Stimulated activated naive CD8-positive, alpha-beta T cell treated with anti-CD3 and anti-CD28 coated beads, Interleukin-15, Interleukin-2, amounts not matched to agents 100 U/mL and 50 U/mL, for 24 hours (primary cell): ENCODE data around the gene C1orf159.
"Not testable (repeated sequence)": the region's sequence is repeated elsewhere in the genome, so short reads cannot be mapped to it uniquely, and the experiment has no call there.

Experiments used
- ATAC-seq: fragments of 150-1000 bp; cut with Tn5 transposase; one replicate; pipeline ENCODE4 v1.10.0; 2021
- DNase-seq: peaks from one replicate; pipeline ENCODE4 v3.0.0; 2021

Gene C1orf159

GRCh38 chr1:1118011-1118875 lies 2.4 kb upstream of the C1orf159 start:
- no peak for ATAC-seq

GRCh38 chr1:1117469-1117831 lies 1.6 kb upstream of the C1orf159 start:
- no peak for ATAC-seq
- DNase-seq = no peak

More at GRCh38 chr1:1118011-1118875, 2.4 kb upstream of the C1orf159 start:
- DNase-seq = no peak

- DNase-seq = peak; percentile 46
- no peak for ATAC-seq
Measured at GRCh38 chr1:1116701-1117468, 996 bp upstream of the C1orf159 start.

GRCh38 chr1:1115136-1115785 lies 628 bp downstream of the C1orf159 start:
- no peak for ATAC-seq

GRCh38 chr1:1114431-1114830 lies 1.5 kb downstream of the C1orf159 start:
- no peak for ATAC-seq
- no peak for DNase-seq

More at GRCh38 chr1:1115136-1115785, 628 bp downstream of the C1orf159 start:
- DNase-seq = no peak

GRCh38 chr1:1112237-1112985 lies 3.5 kb downstream of the C1orf159 start:
- no peak for DNase-seq
- no peak for ATAC-seq

- ATAC-seq (no peak), DNase-seq (no peak)
Measured at GRCh38 chr1:1111516-1112236, 4.2 kb downstream of the C1orf159 start.

- DNase-seq = no peak
- no peak for ATAC-seq
Measured at GRCh38 chr1:1110561-1110971, 5.3 kb downstream of the C1orf159 start.

- ATAC-seq (no peak), DNase-seq (no peak)
Measured at GRCh38 chr1:1109743-1110142, 6.1 kb downstream of the C1orf159 start.

- DNase-seq (no peak), ATAC-seq (no peak)
Measured at GRCh38 chr1:1106510-1107221, 9.2 kb downstream of the C1orf159 start.

- peak; percentile 83 for ATAC-seq
- DNase-seq = peak; percentile 32
Measured at GRCh38 chr1:1104152-1104551, 11.7 kb downstream of the C1orf159 start.

- ATAC-seq (no peak), DNase-seq (no peak)
Measured at GRCh38 chr1:1101503-1101902, 14.4 kb downstream of the C1orf159 start.

- no peak for DNase-seq
- no peak for ATAC-seq
Measured at GRCh38 chr1:1100296-1100695, 15.6 kb downstream of the C1orf159 start.

- ATAC-seq = no peak
- DNase-seq = no peak
Measured at GRCh38 chr1:1099506-1100183, 16.2 kb downstream of the C1orf159 start.

- ATAC-seq (peak; percentile 88), DNase-seq (no peak)
Measured at GRCh38 chr1:1098681-1099421, 17.0 kb downstream of the C1orf159 start.

GRCh38 chr1:1096136-1096535 lies 19.8 kb downstream of the C1orf159 start:
- DNase-seq, ATAC-seq: not testable (repeated sequence)

GRCh38 chr1:1094981-1095380 lies 20.9 kb downstream of the C1orf159 start:
- DNase-seq = no peak
- no peak for ATAC-seq

- DNase-seq (peak; percentile 2), ATAC-seq (no peak)
Measured at GRCh38 chr1:1093610-1093943, 22.3 kb downstream of the C1orf159 start.

- DNase-seq (peak; percentile 3), ATAC-seq (peak; percentile 34)
Measured at GRCh38 chr1:1092894-1093609, 22.8 kb downstream of the C1orf159 start.
